ENCODE data around the gene SDHD. TPM values are rescaled to one million over a fixed set of nuclear protein-coding genes. Genes with fewer than 3 reads are reported as not detected.
A peak's percentile ranks its signal among the peaks of the same experiment; 100 is the strongest.

Gene SDHD
- total RNA-seq, 1 donor from 2014 or later: 82.0 TPM

GRCh38 chr11:112123129-112123528 is 36.5 kb downstream of the SDHD start:
- H3K27ac Mint-ChIP-seq (ENCODE audit: unreplicated experiment): no peak overlapping the region
- peaks cover 7% of the 10 kb centered on the region for H3K4me1 Mint-ChIP-seq (ENCODE audit: unreplicated experiment)
- H3K4me3 Mint-ChIP-seq (ENCODE audit: unreplicated experiment): no peak overlapping the region
- DNase-seq (ENCODE audit: extremely low spot score, unreplicated experiment): no peak
- no peak for TF ChIP-seq CTCF (IDR thresholded peaks at IDR 0.05)
- H3K36me3 Mint-ChIP-seq (ENCODE audit: unreplicated experiment): no peaks in the 10 kb centered on the region
- H3K9me3 Mint-ChIP-seq (ENCODE audit: unreplicated experiment): no peaks in the 10 kb centered on the region
- H3K27me3 Mint-ChIP-seq (ENCODE audit: unreplicated experiment): no peaks in the 10 kb centered on the region

GRCh38 chr11:112127056-112127455 is 40.4 kb downstream of the SDHD start:
- no peaks in the 10 kb centered on the region for H3K27me3 Mint-ChIP-seq (ENCODE audit: unreplicated experiment)
- no peaks in the 10 kb centered on the region for H3K9me3 Mint-ChIP-seq (ENCODE audit: unreplicated experiment)
- H3K4me3 Mint-ChIP-seq (ENCODE audit: unreplicated experiment): no peak overlapping the region
- TF ChIP-seq CTCF (IDR thresholded peaks at IDR 0.05): no peak
- no peaks in the 10 kb centered on the region for H3K36me3 Mint-ChIP-seq (ENCODE audit: unreplicated experiment)
- no peak overlapping the region for H3K27ac Mint-ChIP-seq (ENCODE audit: unreplicated experiment)
- peaks cover 11% of the 10 kb centered on the region for H3K4me1 Mint-ChIP-seq (ENCODE audit: unreplicated experiment)
- no peak for DNase-seq (ENCODE audit: extremely low spot score, unreplicated experiment)

- Mint-ChIP-seq H3K27ac (ENCODE audit: unreplicated experiment) (peak overlapping the region; percentile 60), H3K4me3 (ENCODE audit: unreplicated experiment) (no peak overlapping the region), H3K27me3 (ENCODE audit: unreplicated experiment) (no peaks in the 10 kb centered on the region), H3K4me1 (ENCODE audit: unreplicated experiment) (peaks cover 11% of the 10 kb centered on the region), H3K9me3 (ENCODE audit: unreplicated experiment) (no peaks in the 10 kb centered on the region), H3K36me3 (ENCODE audit: unreplicated experiment) (no peaks in the 10 kb centered on the region)
- no peak for DNase-seq (ENCODE audit: extremely low spot score, unreplicated experiment)
- TF ChIP-seq CTCF (IDR thresholded peaks at IDR 0.05): no peak
Measured at GRCh38 chr11:112128483-112129121, 41.9 kb downstream of the SDHD start.

GRCh38 chr11:112129656-112130055 is 43.0 kb downstream of the SDHD start:
- no peaks in the 10 kb centered on the region for H3K9me3 Mint-ChIP-seq (ENCODE audit: unreplicated experiment)
- no peak overlapping the region for H3K27ac Mint-ChIP-seq (ENCODE audit: unreplicated experiment)
- H3K36me3 Mint-ChIP-seq (ENCODE audit: unreplicated experiment): no peaks in the 10 kb centered on the region
- TF ChIP-seq CTCF (IDR thresholded peaks at IDR 0.05): no peak
- no peak overlapping the region for H3K4me3 Mint-ChIP-seq (ENCODE audit: unreplicated experiment)
- DNase-seq (ENCODE audit: extremely low spot score, unreplicated experiment): no peak
- H3K27me3 Mint-ChIP-seq (ENCODE audit: unreplicated experiment): no peaks in the 10 kb centered on the region
- peaks cover 11% of the 10 kb centered on the region for H3K4me1 Mint-ChIP-seq (ENCODE audit: unreplicated experiment)

GRCh38 chr11:112132737-112133136 is 46.1 kb downstream of the SDHD start:
- no peak for TF ChIP-seq CTCF (IDR thresholded peaks at IDR 0.05)
- no peaks in the 10 kb centered on the region for H3K9me3 Mint-ChIP-seq (ENCODE audit: unreplicated experiment)
- no peak overlapping the region for H3K27ac Mint-ChIP-seq (ENCODE audit: unreplicated experiment)
- H3K27me3 Mint-ChIP-seq (ENCODE audit: unreplicated experiment): no peaks in the 10 kb centered on the region
- no peak overlapping the region for H3K4me3 Mint-ChIP-seq (ENCODE audit: unreplicated experiment)
- DNase-seq (ENCODE audit: extremely low spot score, unreplicated experiment): no peak
- peaks cover 11% of the 10 kb centered on the region for H3K4me1 Mint-ChIP-seq (ENCODE audit: unreplicated experiment)
- H3K36me3 Mint-ChIP-seq (ENCODE audit: unreplicated experiment): no peaks in the 10 kb centered on the region
